Stomach (tissue), 9 donors: ENCODE data around the gene EBF3. TPM values are rescaled to one million over a fixed set of nuclear protein-coding genes. Genes with fewer than 3 reads are reported as not detected.

Experiments
- DNase-seq, 2 donors: peaks; one replicate each; pipeline versions ENCODE4 v3.0.0 to v3.0.0-alpha.2; 2013 to 2019
- H3K27ac ChIP-seq, 5 donors: fragments of 200-600 bp in 4 of 5; sonication (generic) in 4 of 5; one replicate each; pipeline ENCODE4 v1.5.1; 2013 to 2019; ENCODE audit warnings: mild to moderate bottlenecking in 1 of 5, moderate library complexity in 1 of 5
- H3K27me3 ChIP-seq, 3 donors: fragments of 200-600 bp; sonication (generic); one replicate each; pipeline ENCODE4 v1.5.1; 2017 to 2019; ENCODE audit warnings: mixed run types in 1 of 3
- H3K36me3 ChIP-seq, 4 donors: fragments of 200-600 bp; sonication (generic); 1 replicate in 3 of 4; 2 replicates in 1 of 4; pipeline ENCODE4 v1.5.1; 2016 to 2019
- H3K4me1 ChIP-seq, 4 donors: fragments of 200-600 bp; sonication (generic); one replicate each; pipeline ENCODE4 v1.5.1; 2016 to 2019
- H3K4me3 ChIP-seq, 4 donors: fragments of 200-600 bp; sonication (generic) in 3 of 4; one replicate each; pipeline ENCODE4 v1.5.1; 2016 to 2019; ENCODE audit warnings: mild to moderate bottlenecking in 1 of 4
- H3K9me3 ChIP-seq, 4 donors: fragments of 200-600 bp; sonication (generic); one replicate each; pipeline ENCODE4 v1.5.1; 2016 to 2019
- EP300 ChIP-seq: sonication (generic); formaldehyde crosslinking; IDR thresholded peaks from one replicate; pipeline ENCODE4 v1.6.1; 2017; ENCODE audit warnings: antibody characterized with exemption
- POLR2A ChIP-seq, 4 donors: fragments of 450-650 bp; IDR thresholded peaks; one replicate each; pipeline ENCODE4 v1.6.1; 2016; ENCODE audit warnings: antibody characterized with exemption in 4 of 4, control low read depth in 2 of 4, mild to moderate bottlenecking in 1 of 4, moderate library complexity in 1 of 4
- POLR2AphosphoS5 ChIP-seq, 3 donors: sonication (generic); formaldehyde crosslinking; IDR thresholded peaks; one replicate each; pipeline ENCODE4 v1.6.1; 2016; ENCODE audit warnings: antibody characterized with exemption in 3 of 3
- whole genome bisulfite sequencing, 5 donors: extraction: QIAGEN DNeasy Blood & Tissue Kit in 3 of 5; methylation state at CpG; one replicate each; pipeline versions ENCODE4 v1.1.5 to v1.1.7; 2013 to 2018; 5-methylcytosine and 5-hydroxymethylcytosine counted together
- intact Hi-C: fragments of 100-400 bp; cut with DNase I; formaldehyde crosslinking; loops from one replicate; pipeline ENCODE4 v1.15.1; 2023; ENCODE audit warnings: low total_unique reads
- polyA plus RNA-seq, 3 donors: library from polyadenylated mRNA; stranded (reverse); fragments of 200-250 nt; gene quantifications; one replicate each; pipeline ENCODE4 v1.2.3, GENCODE V29; 2013
- total RNA-seq, 5 donors: library from RNA; depleted of rRNA; stranded (reverse); fragments of >200 nt; gene quantifications; one replicate each; pipeline versions ENCODE4 v1.1.0 to v1.2.3, GENCODE V29; 2014 to 2016
- TF ChIP-seq, protein P1 (sequence below), 7 experiments: fragments of 450-650 bp in 4 of 7; fragments of 200-600 bp in 3 of 7; sonication (generic) in 3 of 7; IDR thresholded peaks; one replicate each; pipeline ENCODE4 v1.5.1; 2016 to 2019; ENCODE audit warnings: antibody characterized with exemption in 7 of 7, control low read depth in 2 of 7, mild to moderate bottlenecking in 1 of 7
- donor health status: healthy with polysubstance abuse.
- donor health status: Bipolar disorder and iron deficiency.
- donor health status: healthy.

Gene EBF3
- total and polyA plus RNA-seq, 8 donors: 0.19 to 7.3 (median 0.58) TPM; not detected in 3

DNA sequence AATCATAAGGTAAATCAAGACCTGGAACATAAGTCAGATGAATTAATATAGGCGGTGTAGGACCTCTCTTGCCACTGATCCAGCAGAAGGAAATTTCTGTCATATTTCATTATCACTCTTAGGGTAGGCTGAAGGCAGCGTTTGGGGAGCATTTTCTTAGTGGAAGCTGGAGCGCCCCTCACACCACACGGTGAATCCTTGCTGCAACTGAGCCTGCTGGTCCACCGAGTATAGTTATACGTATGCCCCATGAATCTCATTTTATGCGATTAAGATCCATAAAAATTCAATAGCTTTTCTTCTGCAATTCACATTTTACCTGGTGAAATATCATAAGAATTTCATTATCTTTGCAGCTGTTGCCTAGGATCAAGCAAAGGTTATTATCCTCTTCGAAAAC lies 19.6 kb downstream of the EBF3 start:
- no peak overlapping the region for H3K4me3 ChIP-seq
- no peak for TF ChIP-seq EP300
- TF ChIP-seq POLR2AphosphoS5 (IDR thresholded peaks at IDR 0.05): no peak
- TF ChIP-seq, protein P1, sequence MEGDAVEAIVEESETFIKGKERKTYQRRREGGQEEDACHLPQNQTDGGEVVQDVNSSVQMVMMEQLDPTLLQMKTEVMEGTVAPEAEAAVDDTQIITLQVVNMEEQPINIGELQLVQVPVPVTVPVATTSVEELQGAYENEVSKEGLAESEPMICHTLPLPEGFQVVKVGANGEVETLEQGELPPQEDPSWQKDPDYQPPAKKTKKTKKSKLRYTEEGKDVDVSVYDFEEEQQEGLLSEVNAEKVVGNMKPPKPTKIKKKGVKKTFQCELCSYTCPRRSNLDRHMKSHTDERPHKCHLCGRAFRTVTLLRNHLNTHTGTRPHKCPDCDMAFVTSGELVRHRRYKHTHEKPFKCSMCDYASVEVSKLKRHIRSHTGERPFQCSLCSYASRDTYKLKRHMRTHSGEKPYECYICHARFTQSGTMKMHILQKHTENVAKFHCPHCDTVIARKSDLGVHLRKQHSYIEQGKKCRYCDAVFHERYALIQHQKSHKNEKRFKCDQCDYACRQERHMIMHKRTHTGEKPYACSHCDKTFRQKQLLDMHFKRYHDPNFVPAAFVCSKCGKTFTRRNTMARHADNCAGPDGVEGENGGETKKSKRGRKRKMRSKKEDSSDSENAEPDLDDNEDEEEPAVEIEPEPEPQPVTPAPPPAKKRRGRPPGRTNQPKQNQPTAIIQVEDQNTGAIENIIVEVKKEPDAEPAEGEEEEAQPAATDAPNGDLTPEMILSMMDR (IDR thresholded peaks at IDR 0.05): no peak
- TF ChIP-seq POLR2A (IDR thresholded peaks at IDR 0.05): no peak
- H3K27me3 ChIP-seq: peaks cover 0 to 53% (median 0%) of the 10 kb centered on the region in 3 donors
- peak in 1 of 2 donors; percentile 10 for DNase-seq
- WGBS, 5 donors: 92 to 94% (median 93%) methylated on average over 8 of the region's 8 CpGs
- intact Hi-C loops: no loop called here
- no peaks in the 10 kb centered on the region for H3K4me1 ChIP-seq
- H3K36me3 ChIP-seq: no peaks in the 10 kb centered on the region
- H3K27ac ChIP-seq: no peak overlapping the region
- no peaks in the 10 kb centered on the region for H3K9me3 ChIP-seq

DNA sequence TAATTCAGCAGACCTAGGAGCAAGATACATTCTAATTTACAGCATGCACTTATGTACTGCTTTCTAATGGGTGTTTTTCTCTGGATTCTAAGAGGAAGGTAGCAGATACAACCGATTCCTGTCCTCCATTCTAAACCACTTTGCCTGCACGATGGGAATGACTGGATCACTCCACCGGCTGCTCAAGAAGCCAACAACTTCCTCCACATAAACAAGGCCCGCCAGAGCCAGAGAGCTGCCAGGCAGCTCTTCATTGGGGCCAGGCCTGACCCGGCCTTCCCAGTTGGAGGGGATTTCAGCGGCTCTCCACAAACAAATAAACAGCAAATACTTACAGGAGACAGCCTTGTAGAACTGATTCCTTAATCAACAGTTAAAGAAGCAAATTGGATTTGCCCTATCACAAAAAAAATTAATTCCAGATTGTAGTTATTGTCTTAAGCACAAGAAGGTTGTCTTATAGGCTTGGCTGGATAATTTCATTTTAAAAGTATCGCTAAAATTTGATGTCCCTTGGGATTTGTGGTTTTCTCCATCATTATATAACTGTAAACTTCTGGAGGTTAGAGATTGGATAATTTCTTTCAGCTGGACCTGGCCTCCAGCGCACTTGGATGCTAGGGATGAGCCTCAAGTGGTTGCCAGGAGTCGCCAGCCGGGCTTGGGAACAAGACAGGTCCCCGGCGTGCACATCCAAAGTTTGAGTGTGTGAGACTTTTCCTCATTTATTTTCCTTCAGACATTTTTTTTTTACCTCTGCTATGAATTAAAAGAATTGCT lies 20.9 kb downstream of the EBF3 start:
- H3K4me3 ChIP-seq: no peak overlapping the region
- H3K27me3 ChIP-seq: peaks cover 0 to 39% (median 0%) of the 10 kb centered on the region in 3 donors
- H3K4me1 ChIP-seq: no peaks in the 10 kb centered on the region
- H3K9me3 ChIP-seq: no peaks in the 10 kb centered on the region
- intact Hi-C loops: no loop called here
- 64 to 72% (median 71%) methylated on average over 12 of the region's 12 CpGs for WGBS, 5 donors
- TF ChIP-seq EP300 (no peak), POLR2A (IDR thresholded peaks at IDR 0.05) (no peak), POLR2AphosphoS5 (IDR thresholded peaks at IDR 0.05) (no peak)
- TF ChIP-seq, protein P1 (IDR thresholded peaks at IDR 0.05): no peak
- H3K27ac ChIP-seq: no peak overlapping the region
- H3K36me3 ChIP-seq: no peaks in the 10 kb centered on the region
- DNase-seq: peak in 1 of 2 donors; percentile 23

- no peak overlapping the region for H3K4me3 ChIP-seq
- H3K36me3 ChIP-seq: no peaks in the 10 kb centered on the region
- H3K9me3 ChIP-seq: no peaks in the 10 kb centered on the region
- 86 to 90% (median 89%) methylated on average over 9 of the region's 9 CpGs for WGBS, 5 donors
- no peaks in the 10 kb centered on the region for H3K4me1 ChIP-seq
- DNase-seq: peak in 1 of 2 donors; percentile 4
- TF ChIP-seq POLR2AphosphoS5 (IDR thresholded peaks at IDR 0.05) (no peak), POLR2A (IDR thresholded peaks at IDR 0.05) (no peak), EP300 (no peak)
- TF ChIP-seq, protein P1 (IDR thresholded peaks at IDR 0.05): no peak
- intact Hi-C loops: no loop called here
- no peak overlapping the region for H3K27ac ChIP-seq
- peaks cover 0 to 36% (median 0%) of the 10 kb centered on the region in 3 donors for H3K27me3 ChIP-seq
Observed at GRCh38 chr10:129942391-129942790, 21.7 kb downstream of the EBF3 start.

DNA sequence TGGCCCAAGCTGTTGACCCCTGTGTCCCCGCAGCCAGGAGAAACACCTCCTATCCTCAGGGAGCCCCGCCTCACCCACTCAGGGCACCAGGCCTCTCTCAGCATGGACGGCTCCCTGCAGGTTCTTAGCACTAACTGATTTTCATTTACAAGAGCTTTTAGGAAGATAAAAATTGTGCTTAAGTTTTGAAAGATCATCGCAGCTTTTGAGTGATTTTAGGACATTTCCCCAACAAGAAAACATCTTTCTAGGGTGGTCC lies 22.1 kb downstream of the EBF3 start:
- Histone ChIP-seq H3K27ac (no peak overlapping the region), H3K36me3 (no peaks in the 10 kb centered on the region), H3K4me3 (no peak overlapping the region), H3K4me1 (no peaks in the 10 kb centered on the region), H3K9me3 (no peaks in the 10 kb centered on the region), H3K27me3 (peaks cover 0 to 36% (median 0%) of the 10 kb centered on the region in 3 donors)
- intact Hi-C loops: no loop called here
- peak in 1 of 2 donors; percentile 8 for DNase-seq
- 84 to 91% (median 91%) methylated on average over 4 of the region's 4 CpGs for WGBS, 5 donors
- TF ChIP-seq EP300: no peak
- no peak for TF ChIP-seq POLR2A (IDR thresholded peaks at IDR 0.05)
- TF ChIP-seq, protein P1 (IDR thresholded peaks at IDR 0.05): no peak
- TF ChIP-seq POLR2AphosphoS5 (IDR thresholded peaks at IDR 0.05): no peak
